NCI-H524 treated with DMSO at 0.1 percent for 48 hours (cell line): ENCODE data around the gene SGK1.

ENCODE experiments used
- DNase-seq: peaks from one replicate; lab custom pipeline; 2025; lab: John Stamatoyannopoulos, UW

Gene SGK1

GRCh38 chr6:134119486-134119885 lies 198.4 kb downstream of the SGK1 start:
- no peak for DNase-seq
